IMR-90 (cell line): ENCODE data around the gene OR1M1.

Experiments
- CEBPB ChIP-seq: IDR thresholded peaks from 2 replicates; pipeline ENCODE4 v1.6.1; 2012; ENCODE audit warnings: low read depth, low read length, improper control_type of control experiment
- CHD1 ChIP-seq: IDR thresholded peaks from 2 replicates; pipeline ENCODE4 v1.6.1; 2012; ENCODE audit warnings: low read depth, low read length, improper control_type of control experiment
- MXI1 ChIP-seq: IDR thresholded peaks from 2 replicates; pipeline ENCODE4 v1.6.1; 2012; ENCODE audit warnings: low read depth, mild to moderate bottlenecking, low read length, moderate library complexity, borderline replicate concordance
- POLR2A ChIP-seq: IDR thresholded peaks from 2 replicates; pipeline ENCODE4 v1.6.1; 2012; ENCODE audit warnings: mild to moderate bottlenecking, low read depth, low read length
- RCOR1 ChIP-seq: IDR thresholded peaks from 2 replicates; pipeline ENCODE4 v1.6.1; 2012; ENCODE audit warnings: mild to moderate bottlenecking, low read length, improper control_type of control experiment; ENCODE audit not compliant: insufficient replicate concordance
- USF2 ChIP-seq: fragments of 150-350 bp; IDR thresholded peaks from 2 replicates; pipeline ENCODE4 v1.6.1; 2017; ENCODE audit warnings: mild to moderate bottlenecking, antibody characterized with exemption, low read length, low read depth
- TF ChIP-seq, protein P1 (sequence below): conservative IDR thresholded peaks from 2 replicates; pipeline ENCODE4 v1.5.1; 2012; ENCODE audit warnings: mild to moderate bottlenecking, low read depth, low read length, improper control_type of control experiment

- TF ChIP-seq POLR2A (no peak), MXI1 (no peak), CEBPB (no peak), CHD1 (no peak), RCOR1 (no peak), USF2 (no peak)
- TF ChIP-seq, protein P1, sequence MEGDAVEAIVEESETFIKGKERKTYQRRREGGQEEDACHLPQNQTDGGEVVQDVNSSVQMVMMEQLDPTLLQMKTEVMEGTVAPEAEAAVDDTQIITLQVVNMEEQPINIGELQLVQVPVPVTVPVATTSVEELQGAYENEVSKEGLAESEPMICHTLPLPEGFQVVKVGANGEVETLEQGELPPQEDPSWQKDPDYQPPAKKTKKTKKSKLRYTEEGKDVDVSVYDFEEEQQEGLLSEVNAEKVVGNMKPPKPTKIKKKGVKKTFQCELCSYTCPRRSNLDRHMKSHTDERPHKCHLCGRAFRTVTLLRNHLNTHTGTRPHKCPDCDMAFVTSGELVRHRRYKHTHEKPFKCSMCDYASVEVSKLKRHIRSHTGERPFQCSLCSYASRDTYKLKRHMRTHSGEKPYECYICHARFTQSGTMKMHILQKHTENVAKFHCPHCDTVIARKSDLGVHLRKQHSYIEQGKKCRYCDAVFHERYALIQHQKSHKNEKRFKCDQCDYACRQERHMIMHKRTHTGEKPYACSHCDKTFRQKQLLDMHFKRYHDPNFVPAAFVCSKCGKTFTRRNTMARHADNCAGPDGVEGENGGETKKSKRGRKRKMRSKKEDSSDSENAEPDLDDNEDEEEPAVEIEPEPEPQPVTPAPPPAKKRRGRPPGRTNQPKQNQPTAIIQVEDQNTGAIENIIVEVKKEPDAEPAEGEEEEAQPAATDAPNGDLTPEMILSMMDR, result no peak
Observed at GRCh38 chr19:9076901-9077300, 10.0 kb upstream of the OR1M1 start.
